Fibroblast of skin of scalp (primary cell): ENCODE data around the gene ZNF581.

Experiments
- DNase-seq: peaks from one replicate; pipeline ENCODE4 v3.0.0-alpha.2; 2013

Gene ZNF581

GRCh38 chr19:55632463-55632834 is 11.0 kb upstream of the ZNF581 start:
- DNase-seq, result peak; percentile 92

- DNase-seq, result no peak
Measured at GRCh38 chr19:55633861-55634260, 9.6 kb upstream of the ZNF581 start.

DNA sequence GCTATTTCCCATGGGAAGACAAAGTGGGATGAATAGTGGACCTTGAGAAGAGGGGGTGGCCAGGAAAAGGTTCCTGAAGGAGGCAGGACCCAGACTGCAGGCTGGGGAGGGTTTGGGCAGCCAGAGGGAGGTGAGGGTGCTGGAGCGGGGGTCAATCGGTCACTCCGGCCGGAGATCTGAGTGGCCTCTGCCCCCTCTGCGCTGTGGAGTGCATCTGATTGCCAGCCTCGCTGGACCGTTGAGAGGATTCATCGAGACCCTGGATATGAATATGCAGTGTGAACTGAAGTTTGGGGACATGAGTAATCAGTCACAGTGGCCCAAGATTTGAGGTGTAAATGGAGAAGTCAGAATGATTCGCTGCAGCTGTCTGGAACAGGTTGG is 8.1 kb upstream of the ZNF581 start:
- no peak for DNase-seq

DNA sequence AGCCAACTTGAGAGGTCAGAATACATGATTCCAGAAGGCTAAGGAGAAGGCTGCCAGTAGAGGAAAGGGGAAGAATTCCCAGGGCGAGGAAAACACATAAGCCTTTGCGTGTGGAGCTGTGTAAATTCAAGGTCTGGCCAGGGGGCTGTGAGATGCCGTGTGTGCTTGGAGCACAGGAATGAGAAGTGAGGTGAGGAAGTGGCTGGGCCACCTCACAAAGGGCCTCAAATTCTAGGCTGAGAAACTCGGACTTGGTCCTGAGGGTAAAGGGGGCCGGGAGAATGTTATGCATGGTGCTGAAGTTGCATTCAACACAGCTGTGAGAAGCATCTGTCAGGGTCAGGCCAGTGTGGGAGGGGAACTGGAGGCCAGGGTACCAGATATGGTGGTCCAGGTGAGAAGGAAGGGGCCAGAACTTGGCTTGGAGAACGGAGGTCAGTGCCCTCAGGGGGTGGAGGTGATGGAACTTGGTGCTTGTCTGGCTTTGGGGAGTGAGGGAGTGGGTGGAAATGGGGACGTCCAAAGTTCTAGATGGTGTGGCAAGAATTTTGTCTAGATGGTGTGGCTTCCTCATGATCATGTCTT is 7.5 kb upstream of the ZNF581 start:
- DNase-seq, result no peak

DNA sequence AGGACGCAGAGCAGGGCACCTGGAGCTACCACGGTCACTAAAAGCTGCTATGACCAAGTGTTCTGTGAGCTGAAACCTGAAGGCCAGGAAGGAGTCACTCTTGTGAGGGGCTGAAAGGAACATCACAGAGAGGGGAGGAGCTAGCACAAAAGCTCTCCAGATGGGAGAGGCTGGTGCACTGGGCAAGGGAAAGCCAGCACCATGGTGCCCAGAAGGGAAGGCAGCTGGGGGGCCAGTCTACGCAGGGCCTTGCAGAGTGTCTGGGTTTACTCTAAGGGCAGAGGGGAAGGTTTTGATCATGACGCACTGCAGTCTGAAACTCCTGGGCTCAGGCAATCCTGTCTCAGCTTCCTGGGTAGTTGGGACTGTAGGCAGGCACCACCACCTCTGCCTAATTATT is 6.7 kb upstream of the ZNF581 start:
- no peak for DNase-seq

DNA sequence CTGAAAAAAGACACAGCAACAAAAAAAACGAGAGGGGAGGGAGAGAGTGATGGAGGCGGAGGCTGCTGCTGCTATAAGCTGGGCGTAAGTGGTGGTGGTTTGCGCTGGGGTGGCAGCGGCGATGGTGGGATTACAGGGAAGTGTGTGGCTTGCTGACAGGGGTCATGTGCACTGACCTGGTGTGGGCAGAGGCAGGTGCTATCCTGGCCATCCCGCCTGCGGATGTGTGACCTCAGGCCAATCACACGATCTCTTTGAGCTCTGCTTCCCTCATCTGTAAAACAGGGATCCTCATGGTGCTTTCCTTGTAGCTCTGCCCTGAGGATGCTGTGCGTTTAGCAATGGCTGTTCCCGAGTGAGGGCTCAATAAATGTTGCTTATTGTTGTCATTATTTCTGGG is 5.9 kb upstream of the ZNF581 start:
- no peak for DNase-seq

DNA sequence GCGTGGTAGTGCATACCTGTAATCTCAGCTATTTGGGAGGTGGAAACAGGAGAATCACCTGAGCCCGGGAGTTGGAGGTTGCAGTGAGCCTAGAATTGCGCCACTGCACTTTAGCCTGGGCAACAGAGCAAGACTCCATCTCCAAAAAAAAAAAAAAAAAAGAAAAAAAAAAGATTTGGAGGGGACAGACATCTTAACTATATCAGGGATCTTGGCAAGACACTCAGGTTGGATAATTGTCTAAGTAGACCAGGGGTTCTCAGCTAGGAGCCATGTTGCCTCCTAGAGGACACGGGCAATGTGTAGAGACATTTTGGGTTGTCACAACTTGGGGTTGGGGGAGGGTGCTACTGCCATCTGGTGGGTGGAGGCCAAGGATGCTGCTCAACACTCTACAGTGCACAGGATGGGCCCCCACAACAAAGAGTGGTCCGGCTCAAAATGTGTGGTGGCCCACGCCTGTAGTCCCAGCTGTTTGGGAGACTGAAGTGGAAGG is 4.5 kb upstream of the ZNF581 start:
- DNase-seq, result peak; percentile 55

- DNase-seq, result peak; percentile 82
Measured at GRCh38 chr19:55640043-55640576, 3.3 kb upstream of the ZNF581 start.

GRCh38 chr19:55640577-55641425 is 2.6 kb upstream of the ZNF581 start, which contains the start of gene ZNF580:
TSS of gene ZNF580 (plus strand) at chr19:55641002. CDS start at chr19:55642509, 1,507 bp downstream.
- DNase-seq, result peak; percentile 87

DNA sequence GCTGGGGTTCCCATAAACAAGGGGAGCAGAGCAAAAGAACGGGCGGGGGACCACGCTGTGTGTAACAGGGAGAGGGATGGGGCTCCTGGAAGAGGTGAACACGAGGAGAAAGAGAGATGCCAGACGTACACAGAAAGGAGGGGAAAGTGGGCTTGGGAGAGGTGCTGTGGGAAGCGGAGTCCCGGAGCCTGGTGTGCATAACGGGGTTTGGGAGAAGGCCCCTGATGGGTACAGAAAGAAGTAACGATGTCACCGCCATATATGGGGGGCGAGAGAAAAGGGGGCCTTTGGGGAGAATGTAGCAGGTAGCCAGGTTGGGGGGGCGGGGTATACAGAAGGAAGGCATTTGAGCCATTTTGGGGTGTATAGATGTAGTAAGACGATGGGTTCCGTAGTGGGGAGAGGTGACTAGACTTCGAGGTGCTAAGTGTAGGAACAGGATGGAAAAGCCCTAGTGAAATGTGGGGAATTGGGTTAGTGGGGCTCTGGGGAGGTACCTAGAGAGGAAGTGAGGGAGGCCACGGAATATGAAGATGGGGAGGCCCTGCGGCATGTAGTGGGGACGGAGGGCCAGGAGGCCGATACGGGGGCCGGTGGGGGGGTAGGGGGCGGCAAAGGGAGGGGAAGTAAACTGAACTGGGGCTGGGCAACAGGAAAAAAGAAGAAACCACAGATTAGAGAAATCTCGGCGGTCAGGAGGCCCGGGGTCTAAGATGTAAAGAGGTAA is 1.9 kb upstream of the ZNF581 start:
- no peak for DNase-seq

DNA sequence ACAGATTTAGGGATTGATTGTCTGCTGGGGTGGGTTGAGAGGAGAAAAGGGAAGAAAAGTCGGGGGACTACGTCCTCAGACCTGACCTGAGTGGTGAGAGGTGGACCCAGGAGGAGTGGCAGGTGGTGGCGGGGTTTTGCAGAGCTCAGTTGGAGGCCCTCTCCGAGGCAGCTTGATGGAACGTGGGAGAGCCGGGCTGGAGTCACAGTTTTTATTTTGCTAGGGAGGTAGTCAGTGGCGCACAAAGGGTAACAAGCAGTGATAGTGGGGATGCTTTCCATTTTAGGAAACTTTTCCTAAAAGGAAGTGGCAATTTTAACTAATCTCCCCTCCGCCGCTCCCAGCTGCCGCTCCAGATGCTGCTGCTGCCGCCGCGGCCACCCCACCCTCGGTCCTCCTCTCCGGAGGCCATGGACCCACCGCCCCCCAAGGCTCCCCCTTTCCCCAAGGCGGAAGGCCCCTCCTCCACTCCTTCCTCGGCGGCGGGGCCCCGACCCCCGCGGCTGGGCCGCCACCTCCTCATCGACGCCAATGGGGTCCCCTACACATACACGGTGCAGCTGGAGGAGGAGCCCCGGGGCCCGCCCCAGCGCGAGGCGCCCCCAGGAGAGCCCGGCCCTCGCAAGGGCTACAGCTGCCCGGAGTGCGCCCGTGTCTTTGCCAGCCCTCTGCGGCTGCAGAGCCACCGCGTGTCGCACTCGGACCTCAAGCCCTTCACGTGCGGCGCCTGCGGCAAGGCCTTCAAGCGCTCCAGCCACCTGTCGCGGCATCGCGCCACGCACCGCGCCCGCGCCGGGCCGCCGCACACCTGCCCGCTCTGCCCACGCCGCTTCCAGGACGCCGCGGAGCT is 1.1 kb upstream of the ZNF581 start:
- no peak for DNase-seq

DNA sequence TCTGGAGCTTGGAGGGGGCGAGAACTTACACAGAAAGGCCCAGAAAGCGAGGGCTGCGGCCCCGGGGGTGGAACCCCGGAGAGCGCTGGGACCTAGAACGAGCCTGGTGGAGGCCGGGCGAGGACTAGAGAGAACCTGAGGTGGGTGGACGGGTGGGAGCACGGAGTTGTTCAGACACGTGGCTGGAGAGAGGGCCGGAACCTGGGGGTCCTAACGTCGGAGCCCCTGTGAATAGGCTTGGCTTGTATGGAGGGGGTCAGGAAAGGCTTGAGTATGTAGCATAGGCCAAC is 383 bp downstream of the ZNF581 start:
- no peak for DNase-seq

DNA sequence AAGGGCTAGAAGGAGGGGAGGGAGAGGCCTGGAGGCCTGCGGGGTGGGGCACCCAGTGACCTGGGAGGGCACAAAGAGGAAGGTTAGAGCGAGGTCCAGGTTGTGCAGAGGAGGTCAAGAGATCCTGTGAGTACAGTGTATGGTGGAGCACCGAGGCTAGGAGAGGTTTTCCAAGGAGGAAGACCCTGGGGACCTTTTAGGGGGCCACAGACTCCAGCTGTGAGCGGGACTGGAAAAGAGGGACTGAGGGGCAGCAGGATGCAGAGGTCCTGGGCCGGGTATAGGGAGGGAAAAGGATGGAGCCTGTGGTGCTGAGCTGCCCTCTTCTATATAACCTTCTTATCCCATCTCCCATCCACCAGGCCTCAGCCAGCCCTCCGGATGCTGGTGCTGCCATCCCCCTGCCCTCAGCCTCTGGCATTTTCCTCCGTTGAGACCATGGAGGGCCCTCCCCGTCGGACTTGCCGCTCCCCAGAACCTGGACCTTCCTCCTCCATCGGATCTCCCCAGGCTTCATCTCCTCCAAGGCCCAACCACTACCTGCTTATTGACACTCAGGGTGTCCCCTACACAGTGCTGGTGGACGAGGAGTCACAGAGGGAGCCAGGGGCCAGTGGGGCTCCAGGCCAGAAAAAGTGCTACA is 863 bp downstream of the ZNF581 start:
- no peak for DNase-seq

- DNase-seq, result no peak
Measured at GRCh38 chr19:55644842-55645511, 1.5 kb downstream of the ZNF581 start.

DNA sequence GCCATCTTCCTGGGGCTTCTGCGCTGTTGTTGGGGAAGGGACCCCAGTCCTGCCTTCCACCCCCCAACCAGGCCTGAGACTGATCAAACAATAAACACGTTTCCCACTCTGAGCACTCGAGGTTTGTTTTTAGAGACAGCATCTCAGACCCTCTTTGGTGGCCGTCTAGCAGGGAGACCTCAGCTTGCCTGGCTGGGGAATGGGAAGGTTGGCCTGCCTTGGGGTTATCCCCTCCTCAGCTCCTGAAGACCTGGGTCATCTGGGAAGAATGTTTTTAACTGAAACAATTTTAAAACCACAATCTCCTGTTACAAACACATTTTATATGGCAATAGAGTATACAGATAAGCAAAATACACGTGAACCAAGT is 2.0 kb downstream of the ZNF581 start:
- DNase-seq, result no peak

GRCh38 chr19:55646889-55647731 is 3.7 kb downstream of the ZNF581 start:
- no peak for DNase-seq

DNA sequence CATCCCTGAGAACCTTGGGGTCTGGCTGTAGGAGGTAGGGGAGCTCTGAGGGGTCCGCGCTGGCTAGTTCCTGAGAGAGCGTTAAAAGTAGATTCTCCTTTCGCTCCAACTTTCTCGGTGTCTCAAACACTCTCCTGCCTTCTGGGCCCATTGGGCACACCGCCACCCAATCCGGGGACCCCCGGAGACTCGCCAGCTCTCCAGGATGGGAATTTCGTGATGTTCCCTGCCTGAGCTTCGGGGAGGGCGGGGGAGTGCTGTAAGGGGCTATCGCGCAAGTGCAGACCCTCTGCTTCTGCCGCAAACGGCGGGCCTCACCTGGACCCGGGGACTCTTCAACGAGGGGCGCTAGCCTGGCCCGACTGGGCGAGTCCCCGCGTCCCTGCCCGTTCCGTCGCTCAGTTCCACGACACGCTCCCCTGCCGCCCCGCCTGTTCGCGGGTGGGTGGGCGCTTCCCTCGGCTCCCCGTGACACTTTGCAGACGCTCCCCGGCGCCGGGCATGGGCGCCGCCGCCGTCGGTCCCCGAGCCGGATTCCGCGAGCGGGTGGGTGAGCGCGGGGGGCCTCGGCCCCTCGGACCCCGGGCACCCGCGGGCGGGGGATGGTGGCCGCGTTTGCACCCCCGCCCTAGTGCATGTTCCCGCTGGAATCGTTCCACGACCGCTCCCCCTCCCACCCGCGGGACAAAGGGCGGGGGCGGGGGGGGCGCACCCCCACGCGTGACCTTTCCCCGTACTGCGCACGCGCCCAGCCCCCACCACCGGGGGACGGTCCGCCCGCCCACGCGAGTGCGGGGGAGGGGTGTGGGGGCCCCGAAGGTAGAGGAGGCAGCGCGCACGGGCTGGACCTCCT is 4.5 kb downstream of the ZNF581 start, which contains the start of gene CCDC106:
CCDC106 (plus strand) TSS at position 481 of the 853 bp plus-strand sequence. CDS start 835 bp downstream, outside the sequence.
- peak; percentile 81 for DNase-seq

GRCh38 chr19:55648585-55649267 is 5.3 kb downstream of the ZNF581 start:
- no peak for DNase-seq
